ENCODE results near the gene C1orf52.
"Not testable (repeated sequence)": the region's sequence is repeated elsewhere in the genome, so short reads cannot be mapped to it uniquely, and the experiment has no call there.

Gene C1orf52

GRCh38 chr1:85277802-85278201, 18.3 kb upstream of the C1orf52 start:
- DNase-seq (ENCODE audit: low spot score), result no peak

- DNase-seq (ENCODE audit: low spot score), result peak; percentile 12
Observed at GRCh38 chr1:85276978-85277639, 17.6 kb upstream of the C1orf52 start.

- DNase-seq (ENCODE audit: low spot score), result peak; percentile 99
Observed at GRCh38 chr1:85276215-85276977, 16.9 kb upstream of the C1orf52 start, which contains the start of gene BCL10. Gene BCL10 (minus strand): TSS chr1:85276632. CDS start chr1:85276352, 280 bp downstream.

GRCh38 chr1:85275701-85276214, 16.3 kb upstream of the C1orf52 start:
- no peak for DNase-seq (ENCODE audit: low spot score)

DNA sequence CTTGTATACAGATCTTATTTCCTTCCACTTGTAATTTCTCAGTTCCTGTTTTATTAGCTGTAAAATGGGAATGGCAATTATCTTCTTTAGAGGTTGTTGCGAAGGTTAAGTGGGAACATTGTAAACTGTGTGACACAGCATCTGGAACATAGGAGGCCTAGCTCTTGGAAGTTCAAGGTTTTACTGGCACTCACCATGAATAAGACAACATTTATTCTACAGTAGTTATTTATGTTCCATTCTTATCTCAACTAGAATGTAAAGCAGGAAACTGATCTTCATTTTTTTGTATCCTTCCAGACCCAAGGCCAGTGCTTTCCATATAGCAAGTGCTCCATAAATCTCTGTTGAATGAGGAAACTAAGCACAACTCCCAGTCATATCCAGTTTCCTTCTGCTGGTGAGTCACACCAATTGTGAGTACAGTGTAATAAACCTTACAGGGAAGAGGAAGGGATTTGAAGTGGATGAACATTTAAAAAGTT, 15.5 kb upstream of the C1orf52 start:
- DNase-seq (ENCODE audit: low spot score), result no peak

GRCh38 chr1:85273397-85273796, 13.9 kb upstream of the C1orf52 start:
- DNase-seq (ENCODE audit: low spot score), result no peak

DNA sequence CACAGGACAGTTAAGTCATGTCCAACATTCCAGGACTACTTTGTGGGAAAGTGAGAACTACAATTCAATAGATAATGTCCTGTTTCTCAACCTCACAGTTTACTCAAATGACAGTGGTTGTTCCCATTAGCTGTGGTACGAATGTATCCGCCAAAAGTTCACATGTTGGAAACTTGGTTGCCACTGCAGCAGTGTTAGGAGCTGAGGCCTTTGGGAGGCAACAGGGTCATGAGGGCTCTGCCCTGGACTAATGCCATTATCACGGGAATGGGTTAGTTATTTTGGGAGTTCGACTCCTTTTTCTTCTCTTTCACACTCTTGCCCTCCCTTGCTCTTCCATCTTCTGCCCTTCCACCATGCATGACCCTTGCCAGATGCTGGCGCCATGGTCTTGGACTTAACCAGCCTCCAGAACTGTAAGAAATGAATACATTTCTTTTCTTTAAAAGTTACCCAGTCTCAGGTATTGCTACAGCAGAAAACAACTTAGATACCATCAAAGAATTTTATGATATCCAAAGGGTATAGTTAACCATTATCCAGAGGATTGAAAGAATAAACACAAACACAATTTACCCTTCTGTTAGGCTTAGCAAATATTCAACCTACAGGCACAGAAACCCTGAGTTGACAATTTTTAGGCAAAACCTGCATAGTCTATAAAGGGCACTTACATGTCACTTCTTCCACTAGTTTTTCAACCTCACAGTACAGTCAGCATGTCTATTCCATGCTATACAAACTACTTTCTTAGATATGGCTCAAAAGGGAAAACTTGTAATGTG, 9.5 kb upstream of the C1orf52 start:
- no peak for DNase-seq (ENCODE audit: low spot score)

GRCh38 chr1:85267313-85267712, 7.9 kb upstream of the C1orf52 start:
- DNase-seq (ENCODE audit: low spot score), result no peak

DNA sequence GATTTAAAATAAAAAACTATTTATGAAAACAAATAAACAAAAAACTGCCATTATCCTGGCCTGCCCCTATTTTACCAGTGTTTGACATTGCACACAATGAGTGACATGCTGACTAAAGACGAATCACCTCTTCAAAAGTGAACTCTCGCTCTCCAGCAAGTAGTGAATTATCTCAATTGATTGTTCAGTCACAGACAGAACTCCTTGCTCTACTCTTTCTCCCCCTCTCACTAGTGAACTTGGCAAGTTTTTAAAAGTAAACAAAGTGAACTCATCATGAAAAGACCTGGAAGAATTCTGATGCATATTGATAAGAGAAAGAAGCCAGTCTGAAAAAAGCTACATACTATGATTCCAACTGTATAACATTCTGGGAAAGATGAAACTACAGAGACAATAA, 4.7 kb upstream of the C1orf52 start:
- DNase-seq (ENCODE audit: low spot score), result no peak

DNA sequence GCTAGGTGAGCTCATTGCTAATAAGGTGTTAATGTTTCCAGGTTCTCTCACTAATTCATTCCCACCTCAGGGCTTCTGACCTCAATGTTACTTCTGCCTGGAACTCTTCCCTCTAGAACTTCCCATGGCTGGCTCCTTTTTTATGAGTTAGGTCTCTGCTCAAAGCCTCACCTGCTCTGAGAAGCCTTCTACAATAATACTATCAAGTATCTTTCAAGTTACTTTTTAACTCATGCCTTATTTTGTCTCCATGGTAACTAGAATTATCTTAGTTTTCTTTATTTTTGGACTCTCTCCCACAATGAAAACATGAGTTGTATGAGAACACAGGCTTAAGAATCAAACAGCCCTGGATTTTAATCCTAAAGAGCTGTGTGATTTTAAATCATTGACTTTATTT, 3.5 kb upstream of the C1orf52 start:
- DNase-seq (ENCODE audit: low spot score), result no peak

- DNase-seq (ENCODE audit: low spot score), result no peak
Observed at GRCh38 chr1:85259912-85260274, 431 bp upstream of the C1orf52 start.

GRCh38 chr1:85258536-85259117, 835 bp downstream of the C1orf52 start:
- DNase-seq (ENCODE audit: low spot score), result no peak

DNA sequence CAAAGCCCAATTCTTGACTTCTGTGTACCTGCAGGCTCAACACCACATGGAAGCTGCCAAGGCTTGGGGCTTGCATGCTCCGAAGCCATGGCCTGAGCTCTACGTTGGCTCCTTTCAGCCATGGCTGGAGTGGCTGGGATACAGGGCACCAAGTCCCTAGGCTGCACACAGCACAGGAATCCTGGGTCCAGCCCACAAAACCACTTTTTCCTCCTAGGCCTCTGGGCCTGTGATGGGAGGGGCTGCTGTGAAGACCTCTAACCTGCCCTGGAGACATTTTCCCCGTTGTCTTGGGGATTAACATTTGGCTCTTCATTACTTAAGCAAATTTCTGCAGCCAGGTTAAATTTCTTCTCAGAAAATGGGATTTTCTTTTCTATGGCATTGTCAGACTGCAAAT, 10.4 kb downstream of the C1orf52 start:
- DNase-seq (ENCODE audit: low spot score), result not testable (repeated sequence)

DNA sequence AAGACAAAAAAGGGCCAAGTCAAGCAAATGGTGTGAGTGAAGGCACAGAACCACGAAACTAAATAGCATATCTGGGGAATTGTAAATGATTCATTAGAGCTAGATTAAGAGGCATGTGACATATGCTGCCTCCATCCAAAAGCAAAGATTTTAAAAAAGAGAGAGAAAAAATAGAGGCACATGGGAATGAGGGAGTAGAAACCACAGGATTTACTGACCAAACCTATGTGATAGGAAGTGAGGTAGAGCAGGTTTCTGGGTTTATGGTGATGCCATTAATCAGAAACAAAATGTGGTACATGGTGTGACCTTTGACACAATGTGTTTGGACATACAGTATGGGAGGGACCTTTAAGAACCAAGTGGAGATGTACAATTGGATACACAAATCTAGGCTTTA, 13.6 kb downstream of the C1orf52 start:
- DNase-seq (ENCODE audit: low spot score), result no peak

GRCh38 chr1:85245456-85245855, 14.0 kb downstream of the C1orf52 start:
- DNase-seq (ENCODE audit: low spot score), result no peak

GRCh38 chr1:85244271-85245061, 15.0 kb downstream of the C1orf52 start:
- no peak for DNase-seq (ENCODE audit: low spot score)

DNA sequence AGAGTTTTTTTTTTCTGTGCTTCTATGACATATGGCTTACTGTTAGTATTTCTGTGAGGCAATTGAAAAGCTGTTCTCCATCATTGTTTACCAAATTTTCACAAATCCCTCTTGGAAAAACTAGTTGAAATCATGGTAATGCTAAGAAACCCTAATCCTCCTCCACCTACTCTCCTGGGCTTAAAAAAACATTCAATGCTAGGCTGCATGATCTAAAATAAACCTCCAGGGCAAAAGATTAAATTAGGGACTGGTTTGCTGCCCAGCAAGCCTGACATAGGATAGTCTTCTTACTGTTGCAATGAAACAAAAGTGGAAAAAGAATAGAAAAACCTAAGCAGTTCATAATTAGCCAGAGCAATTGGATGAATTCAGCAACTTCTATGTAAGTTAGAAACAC, 16.1 kb downstream of the C1orf52 start:
- DNase-seq (ENCODE audit: low spot score), result no peak

GRCh38 chr1:85240643-85241042, 18.8 kb downstream of the C1orf52 start:
- no peak for DNase-seq (ENCODE audit: low spot score)

- DNase-seq (ENCODE audit: low spot score), result no peak
Observed at GRCh38 chr1:85240174-85240601, 19.3 kb downstream of the C1orf52 start.

GRCh38 chr1:85237613-85238012, 21.8 kb downstream of the C1orf52 start:
- no peak for DNase-seq (ENCODE audit: low spot score)

- DNase-seq (ENCODE audit: low spot score), result no peak
Observed at GRCh38 chr1:85230305-85230977, 29.0 kb downstream of the C1orf52 start.
